Measurements from ENCODE around the gene MICA. TPM values are rescaled to one million over a fixed set of nuclear protein-coding genes. Genes with fewer than 3 reads are reported as not detected.

MICA gene
- 10 to 100 TPM; 24.1 to 25.8 TPM for total RNA-seq

DNA sequence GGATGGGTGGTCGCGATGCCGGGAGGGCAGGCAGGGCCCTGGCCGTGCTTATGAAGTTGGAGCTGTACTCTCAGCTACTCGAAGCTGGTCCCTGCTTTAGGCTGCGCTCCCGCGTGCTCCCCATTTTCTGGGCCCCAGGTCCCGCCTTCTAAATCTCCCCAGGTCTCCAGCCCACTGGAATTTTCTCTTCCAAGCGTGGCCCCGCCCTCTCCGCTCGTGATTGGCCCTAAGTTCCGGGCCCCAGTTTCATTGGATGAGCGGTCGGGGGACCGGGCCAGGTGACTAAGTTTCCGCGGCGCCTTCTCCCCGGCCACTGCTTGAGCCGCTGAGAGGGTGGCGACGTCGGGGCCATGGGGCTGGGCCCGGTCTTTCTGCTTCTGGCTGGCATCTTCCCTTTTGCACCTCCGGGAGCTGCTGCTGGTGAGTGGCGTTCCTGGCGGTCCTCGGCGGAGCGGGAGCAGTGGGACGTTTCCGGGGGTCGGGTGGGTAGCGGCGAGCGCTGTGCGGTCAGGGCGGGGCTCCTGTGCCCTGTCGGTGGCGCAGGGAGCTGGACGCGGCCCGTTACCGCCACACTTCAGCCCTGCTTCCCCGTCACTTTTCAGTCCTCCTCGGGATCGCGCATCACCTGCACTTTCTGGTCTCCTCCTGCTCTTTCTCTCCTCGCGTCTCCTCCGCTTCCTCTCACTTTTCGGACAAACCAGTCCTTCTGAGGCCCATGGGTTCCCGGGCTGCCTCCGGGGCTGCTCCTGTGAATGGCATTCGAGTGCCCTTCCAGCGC lies at the start of gene MICA:
Gene MICA, plus strand, starts transcription at position 313 of the 778 bp plus-strand sequence. Its CDS starts 38 bp downstream, at position 351.
- Mint-ChIP-seq H3K27ac (peak within 1 kb of the TSS; percentile 80), H3K36me3 (peaks cover 12% of the 10 kb centered on the region), H3K27me3 (no peaks in the 10 kb centered on the region), H3K9me3 (no peaks in the 10 kb centered on the region), H3K4me1 (peaks cover 53% of the 10 kb centered on the region), H3K4me3 (peak within 1 kb of the TSS; percentile 90)
- DNase-seq (peak; percentile 75), ATAC-seq (ENCODE audit: low read depth) (peak; percentile 59)
- POLR2A ChIA-PET: interaction anchor here (0.8 to 1.5 kb wide), 3 partner anchors 27 to 206 kb away, joined by 3 to 6 read pairs (median 4); no protein-coding TSS in a partner anchor

DNA sequence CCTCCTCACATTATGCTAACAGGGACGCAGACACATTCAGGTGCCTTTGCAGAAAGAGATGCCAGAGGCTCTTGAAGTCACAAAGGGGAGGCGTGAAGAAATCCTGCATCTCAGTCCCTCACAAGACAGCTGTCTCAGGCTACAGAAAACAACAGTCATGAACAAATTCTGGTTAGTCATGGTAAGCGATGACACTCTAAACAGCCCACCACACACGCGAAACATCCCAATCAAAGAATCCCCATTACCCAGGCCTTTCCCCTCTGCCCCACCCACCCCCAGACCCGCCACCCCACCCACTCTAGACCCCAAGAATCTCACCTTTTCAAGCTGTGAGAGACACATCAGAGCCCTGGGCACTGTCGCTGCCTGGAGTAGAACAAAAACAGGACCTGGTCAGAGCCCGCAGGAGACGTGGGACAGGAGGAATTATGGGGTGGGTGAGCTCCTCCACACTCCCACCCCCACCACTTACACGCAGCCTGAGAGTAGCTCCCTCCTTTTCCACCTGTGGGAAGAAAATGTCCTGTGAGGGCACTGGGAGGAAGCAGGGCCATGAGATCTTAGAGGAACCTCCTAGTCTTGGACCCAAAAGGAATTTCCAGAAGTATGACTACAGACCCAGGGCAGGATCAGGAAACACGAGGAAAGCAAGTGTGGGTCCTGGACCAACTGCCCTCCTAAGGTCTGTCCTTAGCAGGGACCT lies 49.1 kb upstream of the MICA start:
- H3K27ac Mint-ChIP-seq: peak overlapping the region; percentile 74
- peaks cover 52% of the 10 kb centered on the region for H3K4me1 Mint-ChIP-seq
- POLR2A ChIA-PET: interaction anchor here (1.0 to 2.8 kb wide), 6 partner anchors 10 to 157 kb away, joined by 4 to 20 read pairs (median 4); no protein-coding TSS in a partner anchor
- peaks cover 41% of the 10 kb centered on the region for H3K36me3 Mint-ChIP-seq
- H3K4me3 Mint-ChIP-seq: peak overlapping the region; percentile 93
- no peak for DNase-seq
- H3K27me3 Mint-ChIP-seq: no peaks in the 10 kb centered on the region
- H3K9me3 Mint-ChIP-seq: no peaks in the 10 kb centered on the region
- ATAC-seq (ENCODE audit: low read depth): no peak

- H3K27me3 Mint-ChIP-seq: no peaks in the 10 kb centered on the region
- H3K4me3 Mint-ChIP-seq: peak overlapping the region; percentile 93
- no peak for DNase-seq
- H3K4me1 Mint-ChIP-seq: peaks cover 55% of the 10 kb centered on the region
- POLR2A ChIA-PET: interaction anchor here (0.6 to 2.8 kb wide), 6 partner anchors 12 to 158 kb away, joined by 3 to 20 read pairs (median 4); no protein-coding TSS in a partner anchor
- H3K27ac Mint-ChIP-seq: peak overlapping the region; percentile 82
- peaks cover 41% of the 10 kb centered on the region for H3K36me3 Mint-ChIP-seq
- no peak for ATAC-seq (ENCODE audit: low read depth)
- H3K9me3 Mint-ChIP-seq: no peaks in the 10 kb centered on the region
These were observed 48.4 kb upstream of the MICA start for GRCh38 chr6:31354864-31355582.

DNA sequence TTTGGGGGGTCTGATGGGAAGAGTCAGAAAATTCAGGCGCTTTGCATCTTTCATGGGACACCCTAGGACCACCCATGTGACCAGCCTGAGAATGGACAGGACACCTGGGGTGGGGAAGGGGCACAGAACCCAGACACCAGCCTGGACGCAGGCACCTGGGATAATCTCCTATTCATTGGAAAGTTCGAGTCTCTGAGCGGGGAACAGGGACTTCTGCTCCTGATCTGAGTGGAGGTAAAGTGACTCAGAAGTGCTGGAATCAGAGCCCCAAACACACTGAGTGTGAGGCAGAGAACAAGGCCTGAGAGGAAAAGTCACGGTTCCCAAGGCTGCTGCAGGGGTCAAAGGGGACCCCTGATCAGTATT lies 47.8 kb upstream of the MICA start:
- POLR2A ChIA-PET: interaction anchor here (0.6 to 2.8 kb wide), 6 partner anchors 67 to 158 kb away, joined by 3 to 7 read pairs (median 3); partner anchors contain the start of gene HLA-C
- Mint-ChIP-seq H3K4me1 (peaks cover 55% of the 10 kb centered on the region), H3K36me3 (peaks cover 44% of the 10 kb centered on the region), H3K9me3 (peaks cover 2% of the 10 kb centered on the region), H3K27ac (peak overlapping the region; percentile 82), H3K27me3 (no peaks in the 10 kb centered on the region), H3K4me3 (peak overlapping the region; percentile 93)
- DNase-seq (no peak), ATAC-seq (ENCODE audit: low read depth) (no peak)

GRCh38 chr6:31356216-31356945 lies 47.0 kb upstream of the MICA start:
- Mint-ChIP-seq H3K4me3 (peak overlapping the region; percentile 93), H3K4me1 (peaks cover 52% of the 10 kb centered on the region), H3K27ac (peak overlapping the region; percentile 98), H3K27me3 (peaks cover 2% of the 10 kb centered on the region), H3K36me3 (peaks cover 48% of the 10 kb centered on the region), H3K9me3 (peaks cover 6% of the 10 kb centered on the region)
- DNase-seq: peak; percentile 69
- ATAC-seq (ENCODE audit: low read depth): peak; percentile 7
- POLR2A ChIA-PET: interaction anchor here (0.6 to 2.8 kb wide), 5 partner anchors 84 to 159 kb away, joined by 3 to 7 read pairs (median 3); partner anchors contain the start of gene HLA-C

- peaks cover 49% of the 10 kb centered on the region for H3K4me1 Mint-ChIP-seq
- DNase-seq: peak; percentile 79
- POLR2A ChIA-PET: interaction anchor here (0.9 to 1.3 kb wide), 3 partner anchors 9 to 159 kb away, joined by 3 to 7 read pairs (median 5); no protein-coding TSS in a partner anchor
These were observed 46.4 kb upstream of the MICA start, which contains the start of gene HLA-B for GRCh38 chr6:31356946-31357466. HLA-B (minus strand) TSS chr6:31357179; CDS start chr6:31357158, 21 bp downstream.

GRCh38 chr6:31357886-31358285 lies 45.5 kb upstream of the MICA start:
- DNase-seq (no peak), ATAC-seq (ENCODE audit: low read depth) (no peak)
- Mint-ChIP-seq H3K4me1 (peaks cover 40% of the 10 kb centered on the region), H3K27me3 (peaks cover 11% of the 10 kb centered on the region), H3K36me3 (peaks cover 40% of the 10 kb centered on the region), H3K4me3 (peak overlapping the region; percentile 93), H3K27ac (peak overlapping the region; percentile 98), H3K9me3 (peaks cover 6% of the 10 kb centered on the region)
- POLR2A ChIA-PET: interaction anchor here (0.9 to 1.3 kb wide), 5 partner anchors 8 to 198 kb away, joined by 3 to 7 read pairs (median 5); no protein-coding TSS in a partner anchor

More at GRCh38 chr6:31356946-31357466, 46.4 kb upstream of the MICA start, which contains the start of gene HLA-B:
- Mint-ChIP-seq H3K27ac (peak within 1 kb of the TSS; percentile 98), H3K4me3 (peak within 1 kb of the TSS; percentile 93), H3K27me3 (peaks cover 5% of the 10 kb centered on the region), H3K36me3 (peaks cover 48% of the 10 kb centered on the region), H3K9me3 (peaks cover 6% of the 10 kb centered on the region)
- ATAC-seq (ENCODE audit: low read depth): peak; percentile 79

DNA sequence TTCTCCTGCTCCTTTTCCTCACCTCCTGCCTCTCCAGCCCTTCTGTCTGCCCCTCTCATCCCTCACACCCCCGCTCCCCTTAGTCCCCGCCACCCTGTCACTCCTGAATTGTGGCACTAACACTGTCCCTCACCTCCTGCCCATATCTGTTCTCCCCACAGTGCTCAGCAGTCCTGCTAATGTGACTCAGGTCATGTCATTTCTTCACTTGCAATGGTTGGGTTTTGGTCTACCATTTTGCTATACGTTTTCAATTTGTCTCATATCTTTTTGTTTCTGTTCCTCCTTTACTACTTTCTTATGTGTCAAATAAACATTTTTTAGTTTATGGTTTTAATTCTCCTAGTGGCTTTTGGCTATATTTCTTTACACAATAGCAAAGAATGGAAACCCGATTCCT lies 45.1 kb upstream of the MICA start:
- H3K36me3 Mint-ChIP-seq: peaks cover 38% of the 10 kb centered on the region
- ATAC-seq (ENCODE audit: low read depth): no peak
- no peak for DNase-seq
- H3K9me3 Mint-ChIP-seq: peaks cover 6% of the 10 kb centered on the region
- H3K27me3 Mint-ChIP-seq: peaks cover 11% of the 10 kb centered on the region
- POLR2A ChIA-PET: interaction anchor here (0.9 to 1.1 kb wide), 2 partner anchors 10 to 198 kb away, joined by 3 to 6 read pairs; no protein-coding TSS in a partner anchor
- peak overlapping the region; percentile 98 for H3K27ac Mint-ChIP-seq
- peak overlapping the region; percentile 93 for H3K4me3 Mint-ChIP-seq
- peaks cover 38% of the 10 kb centered on the region for H3K4me1 Mint-ChIP-seq

DNA sequence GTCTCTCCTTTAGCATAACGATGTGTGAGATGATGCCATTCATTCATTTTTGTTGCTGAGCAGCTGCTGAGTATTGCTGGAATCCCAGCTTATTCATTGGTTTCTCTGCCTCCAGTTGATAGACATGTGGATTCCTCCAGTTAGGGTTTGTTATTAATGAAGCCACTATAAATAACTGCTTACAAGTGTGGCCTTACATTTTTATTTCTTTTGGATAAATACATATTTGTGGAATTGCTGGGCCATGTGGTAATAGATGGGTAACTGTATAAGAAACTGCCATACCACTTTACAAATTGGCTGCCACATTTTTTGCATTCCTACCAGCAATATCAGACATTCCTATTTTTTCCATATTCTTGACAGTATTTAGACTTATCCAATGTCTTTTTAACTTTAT lies 43.8 kb upstream of the MICA start:
- Mint-ChIP-seq H3K27ac (peak overlapping the region; percentile 27), H3K9me3 (peaks cover 6% of the 10 kb centered on the region), H3K27me3 (peaks cover 19% of the 10 kb centered on the region), H3K4me3 (no peak overlapping the region), H3K36me3 (peaks cover 27% of the 10 kb centered on the region), H3K4me1 (peaks cover 32% of the 10 kb centered on the region)
- ATAC-seq (ENCODE audit: low read depth) (no peak), DNase-seq (no peak)
- POLR2A ChIA-PET: no interaction called here

GRCh38 chr6:31362751-31363150 lies 40.6 kb upstream of the MICA start:
- H3K36me3 Mint-ChIP-seq: peaks cover 7% of the 10 kb centered on the region
- peaks cover 31% of the 10 kb centered on the region for H3K4me1 Mint-ChIP-seq
- POLR2A ChIA-PET: interaction anchor here (0.7 to 1.5 kb wide), 2 partner anchors 10 to 90 kb away, joined by 3 read pairs; no protein-coding TSS in a partner anchor
- peaks cover 6% of the 10 kb centered on the region for H3K9me3 Mint-ChIP-seq
- H3K4me3 Mint-ChIP-seq: no peak overlapping the region
- ATAC-seq (ENCODE audit: low read depth): no peak
- peaks cover 32% of the 10 kb centered on the region for H3K27me3 Mint-ChIP-seq
- no peak for DNase-seq
- H3K27ac Mint-ChIP-seq: no peak overlapping the region

- POLR2A ChIA-PET: interaction anchor here (5.2 kb wide), 1 partner anchor 166 kb away, joined by 25 read pairs; no protein-coding TSS in a partner anchor
- Mint-ChIP-seq H3K36me3 (peaks cover 7% of the 10 kb centered on the region), H3K4me3 (no peak overlapping the region), H3K27ac (no peak overlapping the region), H3K9me3 (peaks cover 6% of the 10 kb centered on the region), H3K4me1 (peaks cover 21% of the 10 kb centered on the region), H3K27me3 (peaks cover 38% of the 10 kb centered on the region)
- ATAC-seq (ENCODE audit: low read depth) (no peak), DNase-seq (no peak)
These were observed 39.6 kb upstream of the MICA start for GRCh38 chr6:31363811-31364210.

GRCh38 chr6:31365864-31366263 lies 37.5 kb upstream of the MICA start:
- no peak overlapping the region for H3K4me3 Mint-ChIP-seq
- no peak for ATAC-seq (ENCODE audit: low read depth)
- peaks cover 2% of the 10 kb centered on the region for H3K36me3 Mint-ChIP-seq
- no peak for DNase-seq
- POLR2A ChIA-PET: interaction anchor here (0.6 to 5.2 kb wide), 6 partner anchors 8 to 221 kb away, joined by 3 to 25 read pairs (median 4); partner anchors contain the start of gene HLA-B
- H3K9me3 Mint-ChIP-seq: peaks cover 2% of the 10 kb centered on the region
- H3K4me1 Mint-ChIP-seq: peaks cover 14% of the 10 kb centered on the region
- H3K27me3 Mint-ChIP-seq: peaks cover 55% of the 10 kb centered on the region
- no peak overlapping the region for H3K27ac Mint-ChIP-seq

Data from activated naive CD8-positive, alpha-beta T cell treated with anti-CD3 and anti-CD28 coated beads, Interleukin-2, amount 10 ng/mL, durations not matched to agents 7 days and 5 days (primary cell).